Fibroblast of upper back skin (primary cell): ENCODE results near the gene THSD8.
A peak's percentile ranks its signal among the peaks of the same experiment; 100 is the strongest.

ENCODE experiments used
- DNase-seq: peaks from one replicate; pipeline ENCODE4 v3.0.0-alpha.2; 2013

Gene THSD8

DNA sequence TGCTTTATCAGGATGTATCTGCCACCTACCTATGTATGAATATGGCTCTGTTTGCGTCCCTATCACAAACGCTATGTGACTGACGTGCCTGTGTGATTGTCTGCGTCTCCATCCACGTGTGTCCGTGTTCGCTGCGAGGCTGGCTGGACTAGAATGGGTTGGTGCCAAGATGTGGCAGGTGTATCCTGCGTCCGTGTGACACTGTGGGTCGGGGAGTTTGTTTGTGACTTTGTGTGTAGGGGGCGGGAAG is 19.8 kb upstream of the THSD8 start:
- no peak for DNase-seq

GRCh38 chr19:12782424-12783290 is 19.2 kb upstream of the THSD8 start:
- peak; percentile 91 for DNase-seq

GRCh38 chr19:12783291-12783848 is 18.5 kb upstream of the THSD8 start:
- peak; percentile 70 for DNase-seq

- no peak for DNase-seq
Measured at GRCh38 chr19:12783849-12784393, 17.9 kb upstream of the THSD8 start.

DNA sequence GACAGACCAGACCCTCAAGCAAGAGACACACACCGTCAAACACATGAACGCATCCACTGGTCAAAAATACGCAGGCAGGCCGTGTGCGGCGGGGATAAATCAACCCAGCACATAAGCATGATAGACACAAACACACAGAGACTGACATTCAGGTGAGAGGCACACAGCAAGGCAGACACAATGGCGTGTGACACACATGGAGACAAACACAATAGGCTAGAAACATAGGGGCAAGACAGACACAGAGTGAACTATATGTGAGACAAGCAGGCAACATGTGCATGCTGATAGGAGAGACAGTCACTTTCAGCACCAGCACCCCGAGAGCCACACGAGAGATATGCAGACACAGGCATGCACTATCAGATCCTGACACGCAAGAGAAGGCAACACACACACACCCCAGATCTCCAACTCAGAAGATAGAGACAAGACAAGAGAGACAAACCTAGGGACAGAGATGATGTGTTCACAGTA is 17.4 kb upstream of the THSD8 start:
- no peak for DNase-seq

DNA sequence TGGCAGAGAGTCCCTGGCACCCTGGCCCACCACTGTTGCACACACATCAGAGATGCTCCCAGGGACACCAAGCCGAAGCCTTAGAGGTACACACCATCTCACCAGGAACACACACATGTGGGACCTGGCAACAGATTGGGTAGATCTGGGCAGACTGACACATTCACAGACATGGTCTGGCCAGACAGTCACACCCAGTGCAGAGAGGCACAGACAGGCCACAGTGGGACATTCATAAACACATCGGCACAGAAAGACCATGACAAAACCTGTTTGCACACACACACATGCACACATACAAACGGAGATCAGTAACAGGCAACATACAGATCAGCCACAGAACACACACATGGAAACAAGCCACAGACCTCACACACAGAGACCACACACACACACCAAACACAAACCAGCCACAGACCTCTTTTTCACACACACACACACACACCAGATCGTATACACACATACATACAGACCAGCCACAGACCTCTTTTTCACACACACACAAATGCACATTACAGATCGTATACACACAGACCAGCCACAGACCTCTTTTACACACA is 16.9 kb upstream of the THSD8 start:
- DNase-seq: peak; percentile 53

DNA sequence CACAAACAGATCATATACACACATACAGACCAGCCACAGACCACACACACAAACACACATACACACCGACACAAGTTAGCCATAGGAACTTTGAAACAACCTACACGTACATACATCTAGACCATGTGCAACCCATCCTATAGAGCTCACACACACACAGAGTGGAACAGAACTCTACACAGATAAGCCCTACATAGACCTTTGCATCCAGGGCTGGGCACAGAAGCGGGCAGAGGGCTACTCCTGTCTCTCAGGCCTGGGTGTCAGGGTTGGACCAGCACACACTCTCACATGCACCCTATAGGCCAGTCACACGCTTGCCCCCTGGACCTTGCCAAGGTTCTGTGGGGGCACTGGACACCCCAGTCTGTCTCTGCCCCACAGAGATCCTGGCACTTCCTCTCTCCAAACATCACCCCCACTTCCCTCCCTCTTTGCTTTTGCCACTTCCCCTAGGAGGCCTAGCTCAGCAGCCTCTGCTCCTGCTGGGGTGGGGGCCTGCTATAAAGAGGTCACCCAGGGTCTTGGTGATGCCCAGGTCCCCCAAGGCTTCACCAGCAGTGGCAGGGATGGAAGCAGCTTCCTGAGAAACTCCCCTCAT is 16.3 kb upstream of the THSD8 start:
- DNase-seq: no peak

DNA sequence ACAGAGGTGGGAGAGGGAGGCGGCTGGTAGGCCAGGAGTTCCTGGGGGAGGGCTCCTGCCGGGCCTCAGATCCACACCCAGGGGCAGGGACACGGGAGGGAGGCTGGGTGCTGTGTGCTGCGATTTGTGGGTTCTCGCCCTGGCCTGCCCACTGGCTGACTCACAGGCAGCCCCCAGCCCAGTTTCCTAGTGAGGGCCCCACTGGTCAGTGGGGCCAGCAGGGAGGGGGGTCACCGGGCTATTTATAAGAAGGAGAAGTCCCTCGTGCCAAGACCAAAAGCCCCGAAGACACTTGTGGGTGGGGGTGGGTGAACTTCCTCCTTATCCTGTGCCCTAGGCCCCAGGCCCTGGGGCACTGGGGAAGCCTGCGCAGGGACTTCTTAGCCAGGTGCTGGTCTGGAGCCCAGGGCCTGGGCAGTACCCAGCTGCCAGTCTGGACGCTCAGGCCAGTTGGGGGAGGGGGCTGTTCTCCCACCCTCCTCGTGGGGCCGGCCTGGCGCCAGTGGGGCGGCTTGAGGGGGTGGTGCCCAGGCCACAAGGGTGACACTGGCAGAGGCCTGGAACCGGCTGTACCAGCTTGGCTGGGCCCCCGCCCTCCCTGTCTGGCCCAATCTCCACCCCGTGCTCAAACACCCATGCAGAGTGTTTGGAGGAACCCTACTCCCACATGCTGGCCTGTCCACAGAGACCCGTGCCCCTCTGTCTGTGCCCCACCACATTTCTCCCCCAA is 15.6 kb upstream of the THSD8 start:
- DNase-seq: no peak

- DNase-seq: no peak
Measured at GRCh38 chr19:12786952-12787351, 14.9 kb upstream of the THSD8 start.

- DNase-seq: no peak
Measured at GRCh38 chr19:12787458-12787857, 14.4 kb upstream of the THSD8 start.

DNA sequence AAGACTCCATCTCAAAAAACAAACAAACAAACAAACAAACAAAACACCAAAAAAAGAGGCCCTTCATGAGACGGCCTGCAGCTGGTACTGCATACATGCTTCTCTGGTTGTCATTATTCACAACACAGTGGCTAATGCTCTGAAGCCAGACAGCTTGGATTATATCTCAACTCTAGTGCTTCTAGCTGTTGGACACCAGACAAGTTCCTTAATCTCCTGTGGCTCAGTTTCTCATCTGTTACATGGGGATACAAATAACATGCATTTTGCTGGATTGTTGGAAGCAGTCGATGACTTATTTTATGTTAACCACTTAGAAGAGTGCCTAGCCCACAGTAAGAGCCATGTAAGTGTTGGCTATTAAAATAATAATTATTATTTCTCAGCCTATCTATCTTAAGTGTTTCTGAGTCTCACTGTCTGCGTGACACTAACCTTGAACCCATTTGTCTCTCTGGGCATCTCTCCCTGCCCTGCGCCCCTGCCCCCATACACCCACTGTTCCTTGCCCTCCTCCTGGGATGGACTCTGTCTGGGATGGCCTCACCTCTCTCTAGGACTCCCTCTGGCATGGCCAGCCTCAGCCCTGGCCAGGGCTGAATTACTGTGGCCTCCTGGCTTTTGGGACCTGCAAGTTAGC is 13.7 kb upstream of the THSD8 start:
- DNase-seq: no peak

DNA sequence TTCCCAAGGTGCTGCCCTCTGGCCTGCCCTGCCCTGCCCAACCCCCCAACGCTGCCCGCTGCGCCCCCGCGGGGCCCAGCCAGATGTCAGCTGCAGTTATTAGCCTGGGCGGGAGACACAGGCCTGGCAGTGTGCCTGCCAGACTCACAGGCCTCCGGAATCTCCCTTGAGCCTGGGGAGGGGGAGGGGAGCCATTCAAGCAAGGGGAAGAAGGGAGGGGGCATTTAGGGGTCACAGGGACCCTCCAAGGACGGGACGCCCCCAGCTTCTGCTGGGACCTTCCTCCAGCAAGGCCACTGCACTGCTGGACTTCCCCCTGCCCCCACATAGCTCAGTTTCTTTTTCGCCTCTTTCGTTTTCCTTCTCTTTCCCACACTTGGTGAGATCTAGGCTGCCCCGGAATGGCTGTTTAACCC is 13.2 kb upstream of the THSD8 start:
- DNase-seq: peak; percentile 73

GRCh38 chr19:12789098-12789903 is 12.6 kb upstream of the THSD8 start:
- DNase-seq: no peak

GRCh38 chr19:12789904-12790619 is 11.8 kb upstream of the THSD8 start:
- DNase-seq: peak; percentile 96

GRCh38 chr19:12790628-12791344 is 11.1 kb upstream of the THSD8 start:
- no peak for DNase-seq

GRCh38 chr19:12791345-12792050 is 10.4 kb upstream of the THSD8 start, which contains the start of gene JUNB:
Gene JUNB, plus strand, starts transcription at chr19:12791486. Its CDS starts 286 bp downstream, at chr19:12791772.
- DNase-seq: peak; percentile 96

- DNase-seq: peak; percentile 41
Measured at GRCh38 chr19:12792051-12792852, 9.6 kb upstream of the THSD8 start.

DNA sequence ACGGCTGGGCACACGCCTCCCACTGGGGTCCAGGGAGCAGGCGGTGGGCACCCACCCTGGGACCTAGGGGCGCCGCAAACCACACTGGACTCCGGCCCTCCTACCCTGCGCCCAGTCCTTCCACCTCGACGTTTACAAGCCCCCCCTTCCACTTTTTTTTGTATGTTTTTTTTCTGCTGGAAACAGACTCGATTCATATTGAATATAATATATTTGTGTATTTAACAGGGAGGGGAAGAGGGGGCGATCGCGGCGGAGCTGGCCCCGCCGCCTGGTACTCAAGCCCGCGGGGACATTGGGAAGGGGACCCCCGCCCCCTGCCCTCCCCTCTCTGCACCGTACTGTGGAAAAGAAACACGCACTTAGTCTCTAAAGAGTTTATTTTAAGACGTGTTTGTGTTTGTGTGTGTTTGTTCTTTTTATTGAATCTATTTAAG is 9.0 kb upstream of the THSD8 start:
- no peak for DNase-seq
